Chondrocyte (in vitro differentiated cells): Measurements from ENCODE around the gene DUSP10. TPM values are rescaled to one million over a fixed set of nuclear protein-coding genes. Genes with fewer than 3 reads are reported as not detected.

Experiments
- DNase-seq: peaks from one replicate; pipeline ENCODE4 v3.0.0; 2021; ENCODE audit warnings: mixed read lengths, low spot score
- H3K27ac Mint-ChIP-seq: one replicate; pipeline ENCODE4 v1.8.0; 2021; ENCODE audit warnings: mild to moderate bottlenecking, moderate library complexity, mixed read lengths; ENCODE audit not compliant: unreplicated experiment
- H3K27me3 Mint-ChIP-seq: 2 replicates; pipeline ENCODE4 v1.8.0; 2021; ENCODE audit warnings: low read depth, mixed read lengths
- H3K36me3 Mint-ChIP-seq: 2 replicates; pipeline ENCODE4 v1.8.0; 2021; ENCODE audit warnings: low read depth, mixed read lengths
- H3K4me1 Mint-ChIP-seq: 2 replicates; pipeline ENCODE4 v1.8.0; 2021; ENCODE audit warnings: low read depth, mild to moderate bottlenecking, mixed read lengths
- H3K4me3 Mint-ChIP-seq: one replicate; pipeline ENCODE4 v1.8.0; 2021; ENCODE audit warnings: mild to moderate bottlenecking, moderate library complexity, mixed read lengths; ENCODE audit not compliant: unreplicated experiment
- H3K9me3 Mint-ChIP-seq: 2 replicates; pipeline ENCODE4 v1.8.0; 2021; ENCODE audit warnings: low read depth, mixed read lengths
- CTCF ChIP-seq: fragments of 200-600 bp; sonication (generic); IDR thresholded peaks from 2 replicates; pipeline ENCODE4 v1.5.0; 2021; ENCODE audit warnings: antibody characterized with exemption, mild to moderate bottlenecking, moderate library complexity
- total RNA-seq: library from RNA; stranded (reverse); gene quantifications from 3 replicates; pipeline ENCODE4 v1.2.1, GENCODE V29; 2021

Gene DUSP10
- total RNA-seq, 1 donor from 2014 or later, result 4.1 TPM

- Mint-ChIP-seq H3K36me3 (no peaks in the 10 kb centered on the region), H3K4me3 (no peak overlapping the region), H3K27ac (no peak overlapping the region), H3K9me3 (no peaks in the 10 kb centered on the region), H3K27me3 (no peaks in the 10 kb centered on the region), H3K4me1 (peaks cover 55% of the 10 kb centered on the region)
- TF ChIP-seq CTCF, result no peak
- DNase-seq, result no peak
Observed at GRCh38 chr1:221722254-221723017, 19.5 kb downstream of the DUSP10 start.

- Mint-ChIP-seq H3K4me3 (no peak overlapping the region), H3K27me3 (no peaks in the 10 kb centered on the region), H3K36me3 (no peaks in the 10 kb centered on the region), H3K9me3 (no peaks in the 10 kb centered on the region), H3K4me1 (peaks cover 62% of the 10 kb centered on the region), H3K27ac (no peak overlapping the region)
- no peak for TF ChIP-seq CTCF
- no peak for DNase-seq
Observed at GRCh38 chr1:221720545-221720944, 21.3 kb downstream of the DUSP10 start.

GRCh38 chr1:221719987-221720386 is 21.9 kb downstream of the DUSP10 start:
- H3K9me3 Mint-ChIP-seq, result no peaks in the 10 kb centered on the region
- TF ChIP-seq CTCF, result no peak
- H3K4me3 Mint-ChIP-seq, result no peak overlapping the region
- no peaks in the 10 kb centered on the region for H3K27me3 Mint-ChIP-seq
- H3K27ac Mint-ChIP-seq, result no peak overlapping the region
- no peak for DNase-seq
- no peaks in the 10 kb centered on the region for H3K36me3 Mint-ChIP-seq
- peaks cover 64% of the 10 kb centered on the region for H3K4me1 Mint-ChIP-seq

- no peak overlapping the region for H3K4me3 Mint-ChIP-seq
Observed at GRCh38 chr1:221719278-221719597, 22.7 kb downstream of the DUSP10 start.

More at GRCh38 chr1:221719278-221719597, 22.7 kb downstream of the DUSP10 start:
- no peak for TF ChIP-seq CTCF
- Mint-ChIP-seq H3K4me1 (peaks cover 68% of the 10 kb centered on the region), H3K27ac (peak overlapping the region; percentile 43), H3K9me3 (no peaks in the 10 kb centered on the region), H3K27me3 (no peaks in the 10 kb centered on the region), H3K36me3 (no peaks in the 10 kb centered on the region)
- no peak for DNase-seq
